H1 (cell line): Measurements from ENCODE around the gene CCDC185.
A peak's percentile ranks its signal among the peaks of the same experiment; 100 is the strongest.

Experiments
- CTCF ChIP-seq, 3 experiments: IDR thresholded peaks; 1 replicate in 2 of 3; 2 replicates in 1 of 3; pipeline versions ENCODE4 v1.5.1 to v1.6.1; 2011; ENCODE audit warnings: low read length in 3 of 3, mild to moderate bottlenecking in 3 of 3, inconsistent platforms in 2 of 3, low read depth in 1 of 3, moderate library complexity in 1 of 3; ENCODE audit not compliant: insufficient read depth in 1 of 3; ENCODE audit errors: control extremely low read depth in 1 of 3
- EP300 ChIP-seq, 2 experiments: IDR thresholded peaks; 1 replicate in 1 of 2; 2 replicates in 1 of 2; pipeline ENCODE4 v1.6.1; 2011 to 2012; ENCODE audit warnings: low read depth in 2 of 2, low read length in 2 of 2, mild to moderate bottlenecking in 2 of 2, borderline replicate concordance in 1 of 2, inconsistent platforms in 1 of 2, moderate library complexity in 1 of 2
- EZH2 ChIP-seq: fragments of 200-600 bp; sonication (generic); IDR thresholded peaks from 2 replicates; pipeline ENCODE4 v1.7.1; 2012; ENCODE audit warnings: low read depth, mild to moderate bottlenecking, moderate library complexity, low read length, inconsistent platforms; ENCODE audit not compliant: severe bottlenecking
- MAX ChIP-seq: IDR thresholded peaks from 2 replicates; pipeline ENCODE4 v1.6.1; 2012; ENCODE audit warnings: inconsistent platforms
- POLR2A ChIP-seq, 2 experiments: IDR thresholded peaks; 1 replicate in 1 of 2; 2 replicates in 1 of 2; pipeline ENCODE4 v1.6.1; 2011; ENCODE audit warnings: low read depth in 2 of 2, low read length in 2 of 2, mild to moderate bottlenecking in 2 of 2; ENCODE audit errors: control extremely low read depth in 1 of 2
- SRF ChIP-seq: IDR thresholded peaks from 2 replicates; pipeline ENCODE4 v1.6.1; 2011; ENCODE audit warnings: mild to moderate bottlenecking, low read depth, low read length, moderate library complexity
- TF ChIP-seq, protein P1 (sequence below): IDR thresholded peaks from 2 replicates; pipeline ENCODE4 v1.6.1; 2011; ENCODE audit warnings: low read length, improper control_type of control experiment
- TF ChIP-seq, protein P2 (sequence below): IDR thresholded peaks from 2 replicates; pipeline ENCODE4 v1.6.1; 2011; ENCODE audit warnings: low read depth, mild to moderate bottlenecking, low read length; ENCODE audit not compliant: insufficient read depth

GRCh38 chr1:223393275-223394214, at the start of gene CCDC185:
- no peak for TF ChIP-seq SRF
- no peak for TF ChIP-seq CTCF (IDR thresholded peaks at IDR 0.05; ENCODE audit: control extremely low read depth in 1 of 3, insufficient read depth in 1 of 3, low read depth in 1 of 3, low read length in 3 of 3)
- TF ChIP-seq EZH2 = peak; percentile 46
- TF ChIP-seq EP300 (IDR thresholded peaks at IDR 0.05; ENCODE audit: borderline replicate concordance in 1 of 2, low read depth in 2 of 2, low read length in 2 of 2) = no peak
- TF ChIP-seq, protein P1, sequence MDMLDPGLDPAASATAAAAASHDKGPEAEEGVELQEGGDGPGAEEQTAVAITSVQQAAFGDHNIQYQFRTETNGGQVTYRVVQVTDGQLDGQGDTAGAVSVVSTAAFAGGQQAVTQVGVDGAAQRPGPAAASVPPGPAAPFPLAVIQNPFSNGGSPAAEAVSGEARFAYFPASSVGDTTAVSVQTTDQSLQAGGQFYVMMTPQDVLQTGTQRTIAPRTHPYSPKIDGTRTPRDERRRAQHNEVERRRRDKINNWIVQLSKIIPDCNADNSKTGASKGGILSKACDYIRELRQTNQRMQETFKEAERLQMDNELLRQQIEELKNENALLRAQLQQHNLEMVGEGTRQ = no peak
- TF ChIP-seq MAX = peak; percentile 84
- TF ChIP-seq POLR2A (IDR thresholded peaks at IDR 0.05; ENCODE audit: control extremely low read depth in 1 of 2, low read depth in 2 of 2, low read length in 2 of 2) = no peak
- TF ChIP-seq, protein P2, sequence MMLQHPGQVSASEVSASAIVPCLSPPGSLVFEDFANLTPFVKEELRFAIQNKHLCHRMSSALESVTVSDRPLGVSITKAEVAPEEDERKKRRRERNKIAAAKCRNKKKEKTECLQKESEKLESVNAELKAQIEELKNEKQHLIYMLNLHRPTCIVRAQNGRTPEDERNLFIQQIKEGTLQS = no peak
